ENCODE results near the gene UBE2L3.

DNA sequence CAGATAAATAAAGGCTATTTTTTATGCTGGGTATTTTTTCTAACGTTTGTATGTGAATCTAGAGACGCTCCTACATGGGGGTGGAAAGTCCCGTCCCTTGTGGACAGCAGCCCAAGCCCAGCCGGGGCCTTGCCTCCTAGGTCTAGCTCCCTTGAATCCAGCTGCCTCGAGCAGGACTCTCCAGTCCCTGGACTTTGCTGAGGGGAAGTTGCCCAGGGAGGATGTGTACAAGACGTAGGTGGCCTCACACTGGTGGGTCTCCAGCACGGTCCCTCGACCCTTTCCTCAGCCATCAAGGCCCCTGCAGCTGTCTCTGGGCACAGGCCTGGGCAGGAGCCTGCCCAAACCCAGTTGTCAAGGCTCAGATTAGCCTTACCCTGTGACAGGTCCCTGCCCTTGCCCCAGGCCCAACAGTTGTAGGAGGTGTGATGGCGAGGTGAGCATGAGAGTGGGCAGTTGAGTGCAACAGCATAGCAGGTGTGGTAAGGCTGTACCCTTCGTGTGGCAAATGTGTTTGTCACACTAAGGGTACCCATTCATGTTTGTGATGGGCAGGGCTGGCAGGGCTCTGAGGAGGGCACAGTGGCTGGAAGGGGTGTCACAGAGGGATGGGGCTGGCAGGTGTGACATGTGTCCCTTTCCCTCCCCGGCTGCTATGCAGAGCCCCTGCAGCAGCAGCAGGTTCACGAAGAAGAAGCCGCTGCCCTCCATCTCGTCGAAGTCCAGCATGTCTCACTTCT, 68.4 kb downstream of the UBE2L3 start:
- TF ChIP-seq, protein P1, sequence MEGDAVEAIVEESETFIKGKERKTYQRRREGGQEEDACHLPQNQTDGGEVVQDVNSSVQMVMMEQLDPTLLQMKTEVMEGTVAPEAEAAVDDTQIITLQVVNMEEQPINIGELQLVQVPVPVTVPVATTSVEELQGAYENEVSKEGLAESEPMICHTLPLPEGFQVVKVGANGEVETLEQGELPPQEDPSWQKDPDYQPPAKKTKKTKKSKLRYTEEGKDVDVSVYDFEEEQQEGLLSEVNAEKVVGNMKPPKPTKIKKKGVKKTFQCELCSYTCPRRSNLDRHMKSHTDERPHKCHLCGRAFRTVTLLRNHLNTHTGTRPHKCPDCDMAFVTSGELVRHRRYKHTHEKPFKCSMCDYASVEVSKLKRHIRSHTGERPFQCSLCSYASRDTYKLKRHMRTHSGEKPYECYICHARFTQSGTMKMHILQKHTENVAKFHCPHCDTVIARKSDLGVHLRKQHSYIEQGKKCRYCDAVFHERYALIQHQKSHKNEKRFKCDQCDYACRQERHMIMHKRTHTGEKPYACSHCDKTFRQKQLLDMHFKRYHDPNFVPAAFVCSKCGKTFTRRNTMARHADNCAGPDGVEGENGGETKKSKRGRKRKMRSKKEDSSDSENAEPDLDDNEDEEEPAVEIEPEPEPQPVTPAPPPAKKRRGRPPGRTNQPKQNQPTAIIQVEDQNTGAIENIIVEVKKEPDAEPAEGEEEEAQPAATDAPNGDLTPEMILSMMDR (conservative IDR thresholded peaks at IDR 0.05; ENCODE audit: low read depth in 2 of 2) = no peak
- TF ChIP-seq POLR2AphosphoS5 (IDR thresholded peaks at IDR 0.05; ENCODE audit: low read depth) = no peak
- TF ChIP-seq REST (IDR thresholded peaks at IDR 0.05; ENCODE audit: unreplicated experiment) = no peak
- TF ChIP-seq ETS1 (IDR thresholded peaks at IDR 0.05) = no peak
